GM12865 (cell line): Measurements from ENCODE around the gene FEZF1.

Experiments
- DNase-seq: peaks from one replicate; pipeline ENCODE4 v3.0.0; 2010; ENCODE audit warnings: low read depth
- H3K4me3 ChIP-seq: 2 replicates; pipeline ENCODE4 v1.5.1; 2011; ENCODE audit warnings: mild to moderate bottlenecking, low read depth, low read length, control low read depth
- TF ChIP-seq, protein P1 (sequence below): IDR thresholded peaks from 2 replicates; pipeline ENCODE4 v1.5.1; 2011; ENCODE audit warnings: low read length, control low read depth, low read depth, inconsistent platforms; ENCODE audit not compliant: insufficient read depth; ENCODE audit errors: missing control alignments

FEZF1 gene

DNA sequence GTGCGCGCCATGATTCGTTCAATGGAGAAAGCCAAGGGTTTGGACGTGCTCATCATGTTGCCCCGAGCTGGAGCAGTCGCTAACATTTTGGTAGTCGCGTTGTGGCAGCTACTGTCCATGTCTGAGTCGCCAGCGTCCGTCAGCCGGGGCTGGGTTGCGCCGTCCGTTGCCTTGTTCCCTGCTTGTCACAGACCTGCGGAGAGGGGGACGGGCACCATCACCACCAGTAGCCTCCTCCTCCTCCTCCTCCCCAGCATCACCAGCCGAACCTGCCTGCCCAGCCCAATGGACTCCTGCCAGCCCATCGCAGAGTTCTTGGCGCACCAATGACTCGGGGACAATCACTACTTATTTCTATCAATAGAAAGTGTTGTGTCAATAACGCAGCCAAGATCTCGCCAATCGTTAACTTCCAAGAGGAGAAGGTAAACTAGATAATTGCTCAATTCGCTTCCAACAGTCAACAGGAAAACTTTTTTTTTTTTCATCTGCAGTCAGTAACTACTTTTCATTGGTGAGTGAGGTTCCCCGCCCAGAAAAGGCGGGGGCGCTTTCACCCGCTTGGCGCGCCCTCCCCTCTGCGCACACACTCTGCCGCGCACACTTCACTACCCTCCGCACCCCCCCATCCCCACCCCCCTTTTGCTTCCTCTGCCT is at the start of gene FEZF1:
Gene FEZF1 (minus strand): TSS at position 432 of the 657 bp plus-strand sequence. CDS start 313 bp downstream, at position 119.
- TF ChIP-seq, protein P1, sequence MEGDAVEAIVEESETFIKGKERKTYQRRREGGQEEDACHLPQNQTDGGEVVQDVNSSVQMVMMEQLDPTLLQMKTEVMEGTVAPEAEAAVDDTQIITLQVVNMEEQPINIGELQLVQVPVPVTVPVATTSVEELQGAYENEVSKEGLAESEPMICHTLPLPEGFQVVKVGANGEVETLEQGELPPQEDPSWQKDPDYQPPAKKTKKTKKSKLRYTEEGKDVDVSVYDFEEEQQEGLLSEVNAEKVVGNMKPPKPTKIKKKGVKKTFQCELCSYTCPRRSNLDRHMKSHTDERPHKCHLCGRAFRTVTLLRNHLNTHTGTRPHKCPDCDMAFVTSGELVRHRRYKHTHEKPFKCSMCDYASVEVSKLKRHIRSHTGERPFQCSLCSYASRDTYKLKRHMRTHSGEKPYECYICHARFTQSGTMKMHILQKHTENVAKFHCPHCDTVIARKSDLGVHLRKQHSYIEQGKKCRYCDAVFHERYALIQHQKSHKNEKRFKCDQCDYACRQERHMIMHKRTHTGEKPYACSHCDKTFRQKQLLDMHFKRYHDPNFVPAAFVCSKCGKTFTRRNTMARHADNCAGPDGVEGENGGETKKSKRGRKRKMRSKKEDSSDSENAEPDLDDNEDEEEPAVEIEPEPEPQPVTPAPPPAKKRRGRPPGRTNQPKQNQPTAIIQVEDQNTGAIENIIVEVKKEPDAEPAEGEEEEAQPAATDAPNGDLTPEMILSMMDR = no peak
- DNase-seq = no peak
- no peak within 1 kb of the TSS for H3K4me3 ChIP-seq

DNA sequence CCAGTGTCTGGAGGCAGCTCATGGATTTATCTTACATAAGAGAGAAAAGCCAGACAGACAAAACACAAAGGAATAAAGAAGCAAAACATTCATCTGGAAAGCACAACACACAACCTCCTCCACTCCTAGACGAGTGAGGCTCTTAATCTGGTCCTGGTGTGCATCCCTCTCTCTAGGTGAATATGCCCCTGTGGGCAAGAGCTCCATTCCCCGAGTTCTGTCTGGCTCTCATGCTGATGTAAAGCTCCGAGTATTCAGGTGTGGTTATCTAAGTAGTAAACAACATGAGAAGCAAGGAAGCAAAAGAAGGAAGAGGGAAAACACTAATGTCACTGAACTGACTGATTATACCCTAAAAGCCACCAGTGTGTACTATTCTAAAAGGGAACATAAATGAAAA is 47.9 kb upstream of the FEZF1 start:
- TF ChIP-seq, protein P1 = no peak
- no peak for DNase-seq
- H3K4me3 ChIP-seq = no peak overlapping the region

DNA sequence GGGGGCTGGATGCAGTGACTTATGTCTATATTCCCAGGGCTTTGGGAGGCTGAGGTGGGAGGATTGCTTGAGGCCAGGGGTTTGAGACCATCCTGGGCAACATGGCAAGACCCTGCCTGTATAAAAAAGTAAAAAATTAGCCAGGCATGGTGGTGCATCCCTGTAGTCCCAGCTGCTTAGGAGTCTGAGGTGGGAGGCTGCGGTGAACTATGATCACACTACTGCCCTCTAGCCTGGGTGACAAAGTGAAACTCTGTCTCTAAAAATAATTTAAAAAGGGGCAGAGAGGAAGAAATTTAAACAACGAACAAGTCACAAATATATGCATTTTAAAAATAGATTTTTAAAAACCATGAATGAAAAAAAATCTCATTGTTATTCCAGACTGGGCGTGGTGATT is 46.2 kb upstream of the FEZF1 start:
- DNase-seq = no peak
- TF ChIP-seq, protein P1 = no peak
- no peak overlapping the region for H3K4me3 ChIP-seq

DNA sequence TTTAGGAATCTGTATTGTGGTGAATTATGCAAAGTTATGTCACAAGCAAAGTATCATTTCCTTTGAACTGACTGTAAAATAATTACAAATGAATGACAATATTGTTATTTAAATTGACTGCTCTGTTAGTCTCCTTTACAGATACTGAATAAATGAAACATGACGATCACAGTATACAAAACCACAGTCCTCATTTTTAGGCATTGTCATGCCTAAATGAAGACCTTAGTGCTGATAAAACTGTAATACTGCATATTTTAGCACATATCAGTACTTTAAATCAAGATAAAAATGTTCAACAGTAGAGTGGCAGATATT is 39.7 kb upstream of the FEZF1 start:
- TF ChIP-seq, protein P1 = no peak
- DNase-seq = no peak
- no peak overlapping the region for H3K4me3 ChIP-seq

DNA sequence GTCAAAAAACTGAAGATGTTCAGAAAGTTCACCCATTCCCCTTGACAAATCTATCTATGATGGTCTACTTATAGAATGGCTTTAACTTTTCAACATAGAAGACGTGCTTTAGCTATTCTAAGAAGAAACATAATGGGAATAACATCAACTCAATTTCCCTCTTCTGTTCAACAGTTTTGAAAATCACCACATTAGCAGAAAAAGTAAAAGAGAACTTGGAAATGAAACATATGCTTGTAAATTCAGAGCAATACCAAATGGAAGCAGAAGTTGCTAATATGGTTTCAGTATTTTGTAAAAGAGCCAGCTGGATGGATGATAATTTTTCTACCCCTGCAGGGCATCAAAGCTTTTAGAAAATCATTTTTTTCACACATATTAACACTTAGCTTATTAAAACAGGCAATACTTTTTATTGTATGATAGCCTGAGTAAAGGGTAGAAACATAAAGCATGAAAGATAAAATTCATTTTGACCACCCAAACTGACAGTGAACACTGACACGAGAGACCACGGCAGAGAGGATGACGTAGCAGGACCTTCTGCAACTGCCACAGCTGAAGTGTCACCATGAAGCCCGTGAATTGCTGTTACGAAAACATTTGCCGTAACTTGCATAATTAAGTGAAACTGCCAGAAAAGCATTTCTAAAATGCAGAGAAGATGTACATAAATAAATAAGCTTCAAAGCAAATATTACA is 39.2 kb upstream of the FEZF1 start:
- TF ChIP-seq, protein P1 = no peak
- no peak overlapping the region for H3K4me3 ChIP-seq
- DNase-seq = no peak

DNA sequence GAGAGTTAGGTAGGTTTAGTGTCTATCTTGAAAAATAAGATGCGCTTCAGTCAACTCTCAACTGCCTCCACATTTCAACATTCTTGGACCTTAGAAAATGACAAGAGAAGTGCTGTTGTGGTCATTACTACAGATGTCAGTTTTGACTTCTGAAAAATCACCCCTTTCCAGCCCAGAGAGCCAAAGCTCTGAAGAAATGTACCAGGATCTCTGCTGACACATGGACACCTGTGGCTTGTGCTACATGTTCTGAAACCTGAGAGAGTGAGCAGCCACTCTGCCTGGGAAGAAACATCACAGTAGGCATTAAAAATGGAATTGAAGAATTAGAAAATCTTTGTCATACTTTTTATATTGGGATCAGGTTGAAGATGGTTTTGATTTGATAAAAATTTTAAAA is 35.9 kb upstream of the FEZF1 start:
- H3K4me3 ChIP-seq = no peak overlapping the region
- DNase-seq = peak; percentile 8
- TF ChIP-seq, protein P1 = no peak
